WTC11 (cell line): ENCODE data around the gene IFT88. TPM values are rescaled to one million over a fixed set of nuclear protein-coding genes. Genes with fewer than 3 reads are reported as not detected.

ENCODE experiments used
- ATAC-seq: fragments of 200-7000 bp; cut with Tn5 transposase; 2 replicates; pipeline ENCODE4 v1.10.0; 2021; ENCODE audit warnings: mild to moderate bottlenecking, moderate library complexity
- CTCF ChIA-PET: fragments of 300-600 bp; sonication (Branson Sonifier 250); formaldehyde crosslinking; loops from one replicate; lab custom pipeline; 2021; ENCODE audit warnings: antibody characterized with exemption; lab: Charles Lee
- POLR2A ChIA-PET: fragments of 350-600 bp; sonication (Branson Sonifier 250); formaldehyde crosslinking; loops from one replicate; lab custom pipeline; 2021; ENCODE audit warnings: antibody characterized with exemption; lab: Charles Lee
- DNase-seq: peaks from one replicate; pipeline ENCODE4 v3.0.0; 2021; ENCODE audit warnings: low spot score
- H3K27ac Mint-ChIP-seq: 2 replicates; pipeline ENCODE4 v1.8.0; 2021; ENCODE audit warnings: mixed read lengths
- H3K27me3 Mint-ChIP-seq: 2 replicates; pipeline ENCODE4 v1.8.0; 2021; ENCODE audit warnings: low read depth, mild to moderate bottlenecking, moderate library complexity, mixed read lengths
- H3K36me3 Mint-ChIP-seq: 2 replicates; pipeline ENCODE4 v1.8.0; 2021; ENCODE audit warnings: mixed read lengths
- H3K4me1 Mint-ChIP-seq: 2 replicates; pipeline ENCODE4 v1.8.0; 2022; ENCODE audit warnings: mixed read lengths
- H3K4me3 Mint-ChIP-seq: 2 replicates; pipeline ENCODE4 v1.8.0; 2021; ENCODE audit warnings: mild to moderate bottlenecking, moderate library complexity, mixed read lengths
- H3K9me3 Mint-ChIP-seq: 2 replicates; pipeline ENCODE4 v1.8.0; 2021; ENCODE audit warnings: mixed read lengths
- CREM ChIP-seq: sonication (generic); formaldehyde crosslinking; IDR thresholded peaks from 2 replicates; pipeline ENCODE4 v1.8.1; 2022; ENCODE audit warnings: mild to moderate bottlenecking, missing genetic modification reagents, moderate library complexity
- IRF2 ChIP-seq: sonication (generic); formaldehyde crosslinking; IDR thresholded peaks from 2 replicates; pipeline ENCODE4 v1.8.0; 2022; ENCODE audit warnings: low read depth, missing genetic modification reagents, borderline replicate concordance
- JUN ChIP-seq: sonication (generic); formaldehyde crosslinking; IDR thresholded peaks from 2 replicates; pipeline ENCODE4 v1.8.0; 2023; ENCODE audit warnings: mild to moderate bottlenecking, missing genetic modification reagents
- MXD4 ChIP-seq: fragments of 250-450 bp; sonication (Bioruptor Pico); IDR thresholded peaks from 2 replicates; pipeline ENCODE4 v1.8.0; 2021; ENCODE audit warnings: mild to moderate bottlenecking, moderate library complexity, borderline replicate concordance
- NFE2L1 ChIP-seq: sonication (generic); formaldehyde crosslinking; IDR thresholded peaks from 2 replicates; pipeline ENCODE4 v1.8.1; 2023; ENCODE audit warnings: missing genetic modification reagents
- RELA ChIP-seq: sonication (generic); formaldehyde crosslinking; IDR thresholded peaks from 2 replicates; pipeline ENCODE4 v1.8.1; 2022; ENCODE audit warnings: missing genetic modification reagents, mild to moderate bottlenecking, borderline replicate concordance
- RORB ChIP-seq: fragments of 250-450 bp; sonication (Bioruptor Pico); IDR thresholded peaks from 2 replicates; pipeline ENCODE4 v1.9.0; 2021; ENCODE audit warnings: mild to moderate bottlenecking
- TP53 ChIP-seq: sonication (generic); formaldehyde crosslinking; IDR thresholded peaks from 2 replicates; pipeline ENCODE4 v1.8.1; 2023; ENCODE audit warnings: mild to moderate bottlenecking, missing genetic modification reagents
- ZNF219 ChIP-seq: sonication (generic); formaldehyde crosslinking; IDR thresholded peaks from 2 replicates; pipeline ENCODE4 v1.8.0; 2023; ENCODE audit warnings: missing genetic modification reagents, mild to moderate bottlenecking, borderline replicate concordance
- ZNF396 ChIP-seq: fragments of 250-450 bp; sonication (Bioruptor Pico); IDR thresholded peaks from 2 replicates; pipeline ENCODE4 v1.8.0; 2021; ENCODE audit warnings: mild to moderate bottlenecking, moderate library complexity, borderline replicate concordance
- ZNF416 ChIP-seq: fragments of 250-450 bp; sonication (Bioruptor Pico); IDR thresholded peaks from 2 replicates; pipeline ENCODE4 v1.9.0; 2021; ENCODE audit warnings: mild to moderate bottlenecking, inconsistent platforms
- total RNA-seq: library from RNA; stranded (reverse); gene quantifications from 3 replicates; pipeline ENCODE4 v1.2.3, GENCODE V29; 2021
- TF ChIP-seq, protein P1 (sequence below): sonication (generic); formaldehyde crosslinking; IDR thresholded peaks from 2 replicates; pipeline ENCODE4 v1.8.0; 2023; ENCODE audit warnings: missing genetic modification reagents
- TF ChIP-seq, protein P2 (sequence below): fragments of 200-600 bp; IDR thresholded peaks from 2 replicates; pipeline ENCODE4 v1.8.0; 2022; ENCODE audit warnings: antibody characterized with exemption
- TF ChIP-seq, protein P3 (sequence below): fragments of 250-450 bp; sonication (Bioruptor Pico); IDR thresholded peaks from 2 replicates; pipeline ENCODE4 v2.1.2; 2022; ENCODE audit warnings: mild to moderate bottlenecking, moderate library complexity
- TF ChIP-seq, protein P4 (sequence below): sonication (generic); formaldehyde crosslinking; IDR thresholded peaks from 2 replicates; pipeline ENCODE4 v1.8.1; 2023; ENCODE audit warnings: mild to moderate bottlenecking, missing genetic modification reagents
- TF ChIP-seq, protein P5 (sequence below): sonication (generic); formaldehyde crosslinking; IDR thresholded peaks from 2 replicates; pipeline ENCODE4 v1.8.1; 2022; ENCODE audit warnings: mild to moderate bottlenecking, moderate library complexity, missing genetic modification reagents
- TF ChIP-seq, protein P6 (sequence below): sonication (generic); formaldehyde crosslinking; IDR thresholded peaks from 2 replicates; pipeline ENCODE4 v1.8.0; 2022; ENCODE audit warnings: mild to moderate bottlenecking, missing genetic modification reagents
- TF ChIP-seq, protein P7 (sequence below): fragments of 250-450 bp; sonication (Bioruptor Pico); conservative IDR thresholded peaks from 2 replicates; pipeline ENCODE4 v1.9.0; 2021; ENCODE audit warnings: mild to moderate bottlenecking
- TF ChIP-seq, protein P8 (sequence below): sonication (generic); formaldehyde crosslinking; IDR thresholded peaks from 2 replicates; pipeline ENCODE4 v1.8.1; 2022; ENCODE audit warnings: missing genetic modification reagents, borderline replicate concordance

IFT88 gene
- total RNA-seq, 1 experiment from 2014 or later, result 6.5 TPM

DNA sequence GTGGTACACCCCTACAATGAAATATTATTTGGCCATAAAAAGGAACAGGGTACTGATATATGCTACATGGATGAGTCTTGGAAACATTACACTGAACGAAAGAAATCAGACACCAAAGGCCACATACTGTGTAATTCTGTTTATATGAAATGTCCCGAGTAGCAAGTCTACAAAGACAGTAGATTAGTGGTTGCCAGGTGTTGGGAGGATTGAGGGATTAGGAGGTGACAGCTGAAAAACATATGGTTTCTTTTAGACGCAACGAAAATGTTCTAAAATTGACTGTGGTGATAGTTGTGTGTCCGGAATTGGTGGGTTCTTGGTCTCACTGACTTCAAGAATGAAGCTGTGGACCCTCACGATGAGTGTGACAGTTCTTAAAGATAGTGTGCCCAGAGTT lies 171.7 kb downstream of the IFT88 start:
- no peaks in the 10 kb centered on the region for H3K27me3 Mint-ChIP-seq
- TF ChIP-seq JUN (CRISPR knock-in tag) (no peak), ZNF219 (CRISPR knock-in tag) (no peak), MXD4 (CRISPR knock-in tag) (no peak), TP53 (CRISPR knock-in tag) (no peak), RORB (CRISPR knock-in tag) (no peak), RELA (CRISPR knock-in tag) (no peak), ZNF396 (CRISPR knock-in tag) (no peak), IRF2 (no peak)
- TF ChIP-seq, protein P1, sequence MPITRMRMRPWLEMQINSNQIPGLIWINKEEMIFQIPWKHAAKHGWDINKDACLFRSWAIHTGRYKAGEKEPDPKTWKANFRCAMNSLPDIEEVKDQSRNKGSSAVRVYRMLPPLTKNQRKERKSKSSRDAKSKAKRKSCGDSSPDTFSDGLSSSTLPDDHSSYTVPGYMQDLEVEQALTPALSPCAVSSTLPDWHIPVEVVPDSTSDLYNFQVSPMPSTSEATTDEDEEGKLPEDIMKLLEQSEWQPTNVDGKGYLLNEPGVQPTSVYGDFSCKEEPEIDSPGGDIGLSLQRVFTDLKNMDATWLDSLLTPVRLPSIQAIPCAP, result no peak
- TF ChIP-seq, protein P2, sequence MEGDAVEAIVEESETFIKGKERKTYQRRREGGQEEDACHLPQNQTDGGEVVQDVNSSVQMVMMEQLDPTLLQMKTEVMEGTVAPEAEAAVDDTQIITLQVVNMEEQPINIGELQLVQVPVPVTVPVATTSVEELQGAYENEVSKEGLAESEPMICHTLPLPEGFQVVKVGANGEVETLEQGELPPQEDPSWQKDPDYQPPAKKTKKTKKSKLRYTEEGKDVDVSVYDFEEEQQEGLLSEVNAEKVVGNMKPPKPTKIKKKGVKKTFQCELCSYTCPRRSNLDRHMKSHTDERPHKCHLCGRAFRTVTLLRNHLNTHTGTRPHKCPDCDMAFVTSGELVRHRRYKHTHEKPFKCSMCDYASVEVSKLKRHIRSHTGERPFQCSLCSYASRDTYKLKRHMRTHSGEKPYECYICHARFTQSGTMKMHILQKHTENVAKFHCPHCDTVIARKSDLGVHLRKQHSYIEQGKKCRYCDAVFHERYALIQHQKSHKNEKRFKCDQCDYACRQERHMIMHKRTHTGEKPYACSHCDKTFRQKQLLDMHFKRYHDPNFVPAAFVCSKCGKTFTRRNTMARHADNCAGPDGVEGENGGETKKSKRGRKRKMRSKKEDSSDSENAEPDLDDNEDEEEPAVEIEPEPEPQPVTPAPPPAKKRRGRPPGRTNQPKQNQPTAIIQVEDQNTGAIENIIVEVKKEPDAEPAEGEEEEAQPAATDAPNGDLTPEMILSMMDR, result no peak
- TF ChIP-seq, protein P3, sequence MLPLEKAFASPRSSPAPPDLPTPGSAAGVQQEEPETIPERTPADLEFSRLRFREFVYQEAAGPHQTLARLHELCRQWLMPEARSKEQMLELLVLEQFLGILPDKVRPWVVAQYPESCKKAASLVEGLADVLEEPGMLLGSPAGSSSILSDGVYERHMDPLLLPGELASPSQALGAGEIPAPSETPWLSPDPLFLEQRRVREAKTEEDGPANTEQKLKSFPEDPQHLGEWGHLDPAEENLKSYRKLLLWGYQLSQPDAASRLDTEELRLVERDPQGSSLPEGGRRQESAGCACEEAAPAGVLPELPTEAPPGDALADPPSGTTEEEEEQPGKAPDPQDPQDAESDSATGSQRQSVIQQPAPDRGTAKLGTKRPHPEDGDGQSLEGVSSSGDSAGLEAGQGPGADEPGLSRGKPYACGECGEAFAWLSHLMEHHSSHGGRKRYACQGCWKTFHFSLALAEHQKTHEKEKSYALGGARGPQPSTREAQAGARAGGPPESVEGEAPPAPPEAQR (CRISPR knock-in tag), result no peak
- TF ChIP-seq, protein P4, sequence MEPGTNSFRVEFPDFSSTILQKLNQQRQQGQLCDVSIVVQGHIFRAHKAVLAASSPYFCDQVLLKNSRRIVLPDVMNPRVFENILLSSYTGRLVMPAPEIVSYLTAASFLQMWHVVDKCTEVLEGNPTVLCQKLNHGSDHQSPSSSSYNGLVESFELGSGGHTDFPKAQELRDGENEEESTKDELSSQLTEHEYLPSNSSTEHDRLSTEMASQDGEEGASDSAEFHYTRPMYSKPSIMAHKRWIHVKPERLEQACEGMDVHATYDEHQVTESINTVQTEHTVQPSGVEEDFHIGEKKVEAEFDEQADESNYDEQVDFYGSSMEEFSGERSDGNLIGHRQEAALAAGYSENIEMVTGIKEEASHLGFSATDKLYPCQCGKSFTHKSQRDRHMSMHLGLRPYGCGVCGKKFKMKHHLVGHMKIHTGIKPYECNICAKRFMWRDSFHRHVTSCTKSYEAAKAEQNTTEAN (CRISPR knock-in tag), result no peak
- TF ChIP-seq, protein P5, sequence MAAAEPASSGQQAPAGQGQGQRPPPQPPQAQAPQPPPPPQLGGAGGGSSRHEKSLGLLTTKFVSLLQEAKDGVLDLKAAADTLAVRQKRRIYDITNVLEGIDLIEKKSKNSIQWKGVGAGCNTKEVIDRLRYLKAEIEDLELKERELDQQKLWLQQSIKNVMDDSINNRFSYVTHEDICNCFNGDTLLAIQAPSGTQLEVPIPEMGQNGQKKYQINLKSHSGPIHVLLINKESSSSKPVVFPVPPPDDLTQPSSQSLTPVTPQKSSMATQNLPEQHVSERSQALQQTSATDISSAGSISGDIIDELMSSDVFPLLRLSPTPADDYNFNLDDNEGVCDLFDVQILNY (CRISPR knock-in tag), result no peak
- ChIA-PET CTCF (no interaction called here), POLR2A (no interaction called here)
- peaks cover 18% of the 10 kb centered on the region for H3K9me3 Mint-ChIP-seq
- H3K4me1 Mint-ChIP-seq, result no peaks in the 10 kb centered on the region
- DNase-seq (no peak), ATAC-seq (no peak)
- no peak overlapping the region for H3K4me3 Mint-ChIP-seq
- H3K36me3 Mint-ChIP-seq, result peaks cover 15% of the 10 kb centered on the region
- H3K27ac Mint-ChIP-seq, result no peak overlapping the region

DNA sequence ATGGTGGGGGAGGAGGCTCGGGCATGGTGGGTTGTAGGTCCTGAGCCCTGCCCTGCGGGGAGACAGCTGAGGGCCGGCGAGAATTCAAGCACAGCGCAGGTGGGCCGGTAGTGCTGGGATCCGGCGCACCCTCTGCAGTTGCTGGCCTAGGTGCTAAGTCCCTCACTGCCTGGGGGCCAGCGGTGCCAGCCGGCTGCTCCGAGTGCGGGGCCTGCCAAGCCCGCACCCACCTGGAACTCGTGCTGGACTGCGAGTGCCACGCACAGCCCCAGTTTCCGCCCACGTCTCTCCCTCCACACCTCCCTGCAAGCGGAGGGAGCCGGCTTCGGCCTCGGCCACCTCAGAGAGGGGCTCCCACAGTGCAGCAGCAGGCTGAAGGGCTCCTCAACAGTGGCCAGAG lies 173.1 kb downstream of the IFT88 start:
- Mint-ChIP-seq H3K36me3 (peaks cover 15% of the 10 kb centered on the region), H3K4me1 (no peaks in the 10 kb centered on the region), H3K27ac (no peak overlapping the region), H3K9me3 (peaks cover 26% of the 10 kb centered on the region), H3K4me3 (no peak overlapping the region), H3K27me3 (no peaks in the 10 kb centered on the region)
- ChIA-PET POLR2A (no interaction called here), CTCF (no interaction called here)
- DNase-seq (no peak), ATAC-seq (no peak)
- TF ChIP-seq, protein P6, sequence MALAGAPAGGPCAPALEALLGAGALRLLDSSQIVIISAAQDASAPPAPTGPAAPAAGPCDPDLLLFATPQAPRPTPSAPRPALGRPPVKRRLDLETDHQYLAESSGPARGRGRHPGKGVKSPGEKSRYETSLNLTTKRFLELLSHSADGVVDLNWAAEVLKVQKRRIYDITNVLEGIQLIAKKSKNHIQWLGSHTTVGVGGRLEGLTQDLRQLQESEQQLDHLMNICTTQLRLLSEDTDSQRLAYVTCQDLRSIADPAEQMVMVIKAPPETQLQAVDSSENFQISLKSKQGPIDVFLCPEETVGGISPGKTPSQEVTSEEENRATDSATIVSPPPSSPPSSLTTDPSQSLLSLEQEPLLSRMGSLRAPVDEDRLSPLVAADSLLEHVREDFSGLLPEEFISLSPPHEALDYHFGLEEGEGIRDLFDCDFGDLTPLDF (CRISPR knock-in tag), result no peak
- TF ChIP-seq, protein P2, result no peak
- TF ChIP-seq, protein P1, result no peak
- TF ChIP-seq, protein P7, sequence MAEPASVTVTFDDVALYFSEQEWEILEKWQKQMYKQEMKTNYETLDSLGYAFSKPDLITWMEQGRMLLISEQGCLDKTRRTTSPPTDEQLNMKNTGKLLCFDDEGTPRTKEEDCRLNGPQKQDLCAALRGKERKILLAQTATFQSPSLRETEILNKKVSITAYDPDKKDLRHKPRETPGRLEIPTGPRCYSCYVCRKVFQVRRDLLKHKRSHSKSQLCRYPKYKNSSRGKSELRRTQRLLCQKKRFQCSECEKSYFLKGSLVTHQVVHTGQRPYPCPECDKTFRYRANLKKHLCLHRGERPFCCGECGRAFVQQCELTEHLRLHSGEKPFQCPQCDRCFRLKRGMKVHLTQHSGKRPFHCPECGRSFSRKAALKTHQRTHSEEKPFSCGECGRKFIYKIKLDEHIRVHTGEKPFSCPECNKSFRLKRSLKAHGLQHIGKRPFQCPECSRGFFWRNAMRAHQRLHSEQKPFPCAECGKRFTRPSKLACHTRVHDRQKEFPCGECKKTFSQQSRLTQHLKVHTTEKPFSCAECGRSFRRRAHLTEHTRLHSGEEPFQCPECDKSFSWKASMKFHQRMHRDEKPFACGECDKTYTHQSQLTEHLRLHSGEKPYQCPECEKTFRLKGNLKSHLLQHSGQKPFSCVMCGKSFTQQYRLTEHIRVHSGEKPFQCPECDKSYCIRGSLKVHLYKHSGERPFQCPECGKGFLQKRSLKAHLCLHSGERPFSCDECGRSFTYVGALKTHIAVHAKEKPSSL (CRISPR knock-in tag), result no peak
- TF ChIP-seq CREM (no peak), ZNF416 (CRISPR knock-in tag) (no peak), TP53 (CRISPR knock-in tag) (no peak), NFE2L1 (CRISPR knock-in tag) (no peak)
- TF ChIP-seq, protein P8, sequence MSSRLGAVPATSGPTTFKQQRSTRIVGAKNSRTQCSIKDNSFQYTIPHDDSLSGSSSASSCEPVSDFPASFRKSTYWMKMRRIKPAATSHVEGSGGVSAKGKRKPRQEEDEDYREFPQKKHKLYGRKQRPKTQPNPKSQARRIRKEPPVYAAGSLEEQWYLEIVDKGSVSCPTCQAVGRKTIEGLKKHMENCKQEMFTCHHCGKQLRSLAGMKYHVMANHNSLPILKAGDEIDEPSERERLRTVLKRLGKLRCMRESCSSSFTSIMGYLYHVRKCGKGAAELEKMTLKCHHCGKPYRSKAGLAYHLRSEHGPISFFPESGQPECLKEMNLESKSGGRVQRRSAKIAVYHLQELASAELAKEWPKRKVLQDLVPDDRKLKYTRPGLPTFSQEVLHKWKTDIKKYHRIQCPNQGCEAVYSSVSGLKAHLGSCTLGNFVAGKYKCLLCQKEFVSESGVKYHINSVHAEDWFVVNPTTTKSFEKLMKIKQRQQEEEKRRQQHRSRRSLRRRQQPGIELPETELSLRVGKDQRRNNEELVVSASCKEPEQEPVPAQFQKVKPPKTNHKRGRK, result no peak
